ENCODE results near the gene AGAP3. TPM values are rescaled to one million over a fixed set of nuclear protein-coding genes. Genes with fewer than 3 reads are reported as not detected.
A peak's percentile ranks its signal among the peaks of the same experiment; 100 is the strongest.

AGAP3 gene
- total and polyA plus RNA-seq, 2 donors (not counting 1 experiment from before 2014, with no cell fraction given), result 21.1 to 22.3 TPM

GRCh38 chr7:151080522-151081169 is 5.6 kb upstream of the AGAP3 start, which contains the start of gene FASTK:
Gene FASTK, minus strand, starts transcription at chr7:151080809. Its CDS starts 43 bp downstream, at chr7:151080766.
- Histone ChIP-seq H3K36me3 (replicated peaks in 1 of 2; ENCODE audit: control extremely low read depth in 1 of 2, control insufficient read depth in 1 of 2, extremely low read depth in 1 of 2, insufficient read depth in 2 of 2, low read length in 1 of 2) (peaks cover 0 to 10% of the 10 kb centered on the region in 2 experiments), H3K79me2 (ENCODE audit: control insufficient read depth, insufficient read depth, low read length) (peaks cover 39% of the 10 kb centered on the region), H4K20me1 (ENCODE audit: control insufficient read depth, insufficient read depth, low read length, poor library complexity, severe bottlenecking) (peaks cover 26% of the 10 kb centered on the region), H3K4me3 (ENCODE audit: control extremely low read depth in 1 of 5, extremely low read depth in 1 of 5, insufficient read depth in 1 of 5, low read depth in 2 of 5, low read length in 4 of 5) (peak within 1 kb of the TSS; percentile 58 to 92 (median 89)), H3K9me3 (ENCODE audit: control extremely low read depth in 1 of 3, control insufficient read depth in 2 of 3, insufficient read depth in 1 of 3, low read length in 2 of 3) (no peaks in the 10 kb centered on the region), H3K9ac (ENCODE audit: low read length) (peak within 1 kb of the TSS; percentile 85), H3K4me2 (replicated peaks; ENCODE audit: low read depth, low read length, poor library complexity, severe bottlenecking) (peak within 1 kb of the TSS; percentile 95), H3K27me3 (replicated peaks in 1 of 4; ENCODE audit: control extremely low read depth in 1 of 4, control insufficient read depth in 3 of 4, insufficient read depth in 4 of 4, low read length in 3 of 4) (peaks cover 0 to 20% (median 8%) of the 10 kb centered on the region in 4 experiments), H3K4me1 (ENCODE audit: control insufficient read depth in 2 of 2, insufficient read depth in 2 of 2, low read length in 2 of 2) (peaks cover 42 to 52% of the 10 kb centered on the region in 2 donors), H3K27ac (ENCODE audit: low read length in 2 of 2) (peak within 1 kb of the TSS; percentile 68 to 92), H2AFZ (ENCODE audit: insufficient read depth, low read depth, low read length, poor library complexity, severe bottlenecking) (peak within 1 kb of the TSS; percentile 92)
- H3K27ac Mint-ChIP-seq, result peak within 1 kb of the TSS; percentile 88
- peak within 1 kb of the TSS; percentile 87 for H3K4me3 Mint-ChIP-seq
- ATAC-seq (ENCODE audit: low read depth), result peak; percentile 82
- CTCF ChIA-PET, result interaction anchor here (0.9 to 1.6 kb wide), 2 partner anchors 22 to 44 kb away, joined by 4 to 6 read pairs; no protein-coding TSS in a partner anchor
- POLR2A ChIA-PET, result interaction anchor here (1.2 kb wide), 1 partner anchor 52 kb away, joined by 8 read pairs; the partner anchor contains the start of gene ABCB8
- peaks cover 11% of the 10 kb centered on the region for H3K27me3 Mint-ChIP-seq
- peak; percentile 90 for DNase-seq
- peaks cover 52% of the 10 kb centered on the region for H3K4me1 Mint-ChIP-seq
- intact Hi-C loops (cut with micrococcal nuclease), result loop anchor here (1.0 to 10.0 kb wide), 7 partner anchors 21 to 1308 kb away; partner anchors contain the start of genes KCNH2, NUB1, SLC4A2 and ZNF467
- H3K9me3 Mint-ChIP-seq (ENCODE audit: insufficient read depth), result no peaks in the 10 kb centered on the region
- TF ChIP-seq EZH2 (IDR thresholded peaks at IDR 0.05; ENCODE audit: borderline replicate concordance, insufficient read depth, low read depth, low read length, poor library complexity, severe bottlenecking), result no peak
- TF ChIP-seq, protein P1, sequence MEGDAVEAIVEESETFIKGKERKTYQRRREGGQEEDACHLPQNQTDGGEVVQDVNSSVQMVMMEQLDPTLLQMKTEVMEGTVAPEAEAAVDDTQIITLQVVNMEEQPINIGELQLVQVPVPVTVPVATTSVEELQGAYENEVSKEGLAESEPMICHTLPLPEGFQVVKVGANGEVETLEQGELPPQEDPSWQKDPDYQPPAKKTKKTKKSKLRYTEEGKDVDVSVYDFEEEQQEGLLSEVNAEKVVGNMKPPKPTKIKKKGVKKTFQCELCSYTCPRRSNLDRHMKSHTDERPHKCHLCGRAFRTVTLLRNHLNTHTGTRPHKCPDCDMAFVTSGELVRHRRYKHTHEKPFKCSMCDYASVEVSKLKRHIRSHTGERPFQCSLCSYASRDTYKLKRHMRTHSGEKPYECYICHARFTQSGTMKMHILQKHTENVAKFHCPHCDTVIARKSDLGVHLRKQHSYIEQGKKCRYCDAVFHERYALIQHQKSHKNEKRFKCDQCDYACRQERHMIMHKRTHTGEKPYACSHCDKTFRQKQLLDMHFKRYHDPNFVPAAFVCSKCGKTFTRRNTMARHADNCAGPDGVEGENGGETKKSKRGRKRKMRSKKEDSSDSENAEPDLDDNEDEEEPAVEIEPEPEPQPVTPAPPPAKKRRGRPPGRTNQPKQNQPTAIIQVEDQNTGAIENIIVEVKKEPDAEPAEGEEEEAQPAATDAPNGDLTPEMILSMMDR (IDR thresholded peaks at IDR 0.05), result no peak
- 3% methylated on average over 65 of the region's 66 CpGs for WGBS (ENCODE audit: insufficient coverage)
